GM23248 (cell line): ENCODE data around the gene ELAPOR2.
"Not testable (repeated sequence)": the region's sequence is repeated elsewhere in the genome, so short reads cannot be mapped to it uniquely, and the experiment has no call there.

Source experiments
- EZH2 ChIP-seq: fragments of 200-600 bp; sonication (generic); IDR thresholded peaks from 2 replicates; pipeline ENCODE4 v1.6.1; 2018; ENCODE audit warnings: antibody characterized with exemption, mild to moderate bottlenecking; ENCODE audit not compliant: insufficient read depth, poor library complexity, severe bottlenecking
- EZH2phosphoT487 ChIP-seq: fragments of 200-600 bp; sonication (generic); IDR thresholded peaks from 2 replicates; pipeline ENCODE4 v1.6.1; 2018; ENCODE audit warnings: antibody characterized with exemption, moderate library complexity, mild to moderate bottlenecking, low read depth; ENCODE audit not compliant: insufficient read depth

DNA sequence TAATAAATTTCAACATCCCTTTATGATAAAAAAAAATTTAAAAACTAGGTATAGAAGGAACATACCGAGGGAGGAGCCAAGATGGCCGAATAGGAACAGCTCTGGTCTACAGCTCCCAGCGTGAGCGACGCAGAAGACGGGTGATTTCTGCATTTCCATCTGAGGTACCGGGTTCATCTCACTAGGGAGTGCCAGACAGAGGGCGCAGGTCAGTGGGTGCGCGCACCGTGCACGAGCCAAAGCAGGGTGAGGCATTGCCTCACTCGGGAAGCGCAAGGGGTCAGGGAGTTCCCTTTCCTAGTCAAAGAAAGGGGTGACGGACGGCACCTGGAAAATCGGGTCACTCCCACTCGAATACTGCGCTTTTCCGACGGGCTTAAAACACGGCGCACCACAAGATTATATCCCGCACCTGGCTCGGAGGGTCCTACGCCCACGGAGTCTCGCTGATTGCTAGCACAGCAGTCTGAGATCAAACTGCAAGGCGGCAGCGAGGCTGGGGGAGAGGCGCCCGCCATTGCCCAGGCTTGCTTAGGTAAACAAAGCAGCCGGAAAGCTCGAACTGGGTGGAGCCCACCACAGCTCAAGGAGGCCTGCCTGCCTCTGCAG lies 19.7 kb downstream of the ELAPOR2 start:
- TF ChIP-seq EZH2, EZH2phosphoT487: not testable (repeated sequence)
